NCI-H460 (cell line): Measurements from ENCODE around the gene PDAP1. TPM values are rescaled to one million over a fixed set of nuclear protein-coding genes. Genes with fewer than 3 reads are reported as not detected.
A peak's percentile ranks its signal among the peaks of the same experiment; 100 is the strongest.
"Not testable (repeated sequence)": the region's sequence is repeated elsewhere in the genome, so short reads cannot be mapped to it uniquely, and the experiment has no call there.

Experiments used
- DNase-seq: peaks from one replicate; pipeline ENCODE4 v3.0.0-alpha.2; 2016; ENCODE audit warnings: low read depth; ENCODE audit errors: extremely low read depth
- total RNA-seq: library from RNA; depleted of rRNA; stranded (reverse); fragments of >200 nt; shearing (Covaris generic); gene quantifications from 2 replicates; pipeline ENCODE4 v1.2.3, GENCODE V29; 2014

PDAP1 gene
- total RNA-seq, 1 experiment from 2014 or later = 72.1 TPM

DNA sequence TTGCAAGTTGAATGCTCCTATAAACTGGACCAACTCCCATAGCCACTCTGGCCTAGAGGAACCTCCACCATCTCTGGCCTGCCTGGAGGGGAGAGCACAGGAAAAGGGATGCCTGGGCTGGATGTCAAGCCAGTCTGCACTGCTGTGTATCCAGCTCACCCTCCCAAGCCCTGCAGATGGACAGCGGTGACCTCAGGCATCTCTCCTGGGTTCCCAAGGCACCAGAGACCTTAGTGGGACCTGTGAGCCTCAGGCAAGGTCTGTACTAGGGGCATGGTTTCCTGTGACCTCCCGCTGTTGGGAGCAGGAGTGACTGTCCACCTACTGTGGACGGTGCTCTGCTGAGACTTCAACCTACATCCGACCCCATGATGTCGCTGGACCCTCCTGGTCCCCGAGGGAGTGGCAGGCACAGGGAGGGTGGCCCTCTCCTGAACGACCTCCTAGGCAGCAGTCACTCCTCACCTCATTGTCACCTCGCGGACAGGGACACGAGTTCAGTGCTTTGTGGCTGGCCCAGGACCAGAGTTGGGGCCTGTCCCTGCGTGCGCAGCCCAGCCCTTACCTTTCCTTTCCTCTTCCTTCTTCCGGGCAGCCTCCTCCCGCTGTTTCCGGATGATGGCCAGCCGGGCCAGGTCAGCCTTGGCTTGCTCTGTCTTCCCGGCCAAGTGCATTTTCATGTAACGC, 11.0 kb downstream of the PDAP1 start:
- DNase-seq = no peak

DNA sequence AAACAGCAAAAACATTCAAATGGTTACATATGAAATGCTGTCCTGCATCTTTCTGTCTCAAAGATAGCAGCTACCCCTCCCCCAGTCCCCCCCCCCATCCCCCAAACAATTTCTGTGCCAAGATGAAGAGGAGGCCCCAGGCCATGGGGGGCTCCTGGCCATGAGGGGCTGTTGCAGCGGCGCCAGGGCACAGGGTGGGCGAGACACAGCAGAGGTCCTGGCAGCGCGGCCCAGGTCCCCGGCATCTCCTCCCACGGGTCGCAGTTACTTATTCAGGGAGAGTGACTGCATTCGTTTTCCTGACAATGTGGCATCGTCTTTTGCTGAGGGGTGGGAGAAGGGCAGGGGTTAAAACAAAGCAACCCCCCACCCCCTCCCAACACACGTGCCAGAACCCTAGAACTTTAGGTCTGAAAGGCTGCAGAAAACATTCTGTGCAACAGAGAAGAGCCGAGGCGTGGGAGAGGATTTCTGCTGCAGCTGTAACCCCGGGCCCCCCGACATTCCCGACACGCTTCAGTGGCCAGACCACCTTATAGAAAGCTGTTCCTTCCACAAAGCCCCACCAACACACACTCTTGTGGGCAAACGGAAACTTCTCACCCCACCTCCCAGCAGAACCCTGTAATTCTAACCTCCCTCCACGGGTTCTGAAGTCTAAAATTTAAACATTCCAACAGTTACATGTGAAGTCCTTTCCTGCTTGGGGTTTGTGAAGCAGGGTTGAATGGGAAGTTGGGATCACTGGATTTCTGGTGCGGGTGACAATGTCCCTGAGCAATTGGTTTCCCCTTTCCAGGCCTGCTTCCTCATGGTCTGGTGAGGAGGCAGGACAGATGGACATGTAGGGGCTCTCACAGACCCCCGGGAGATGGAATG, 11.7 kb downstream of the PDAP1 start:
- no peak for DNase-seq

DNA sequence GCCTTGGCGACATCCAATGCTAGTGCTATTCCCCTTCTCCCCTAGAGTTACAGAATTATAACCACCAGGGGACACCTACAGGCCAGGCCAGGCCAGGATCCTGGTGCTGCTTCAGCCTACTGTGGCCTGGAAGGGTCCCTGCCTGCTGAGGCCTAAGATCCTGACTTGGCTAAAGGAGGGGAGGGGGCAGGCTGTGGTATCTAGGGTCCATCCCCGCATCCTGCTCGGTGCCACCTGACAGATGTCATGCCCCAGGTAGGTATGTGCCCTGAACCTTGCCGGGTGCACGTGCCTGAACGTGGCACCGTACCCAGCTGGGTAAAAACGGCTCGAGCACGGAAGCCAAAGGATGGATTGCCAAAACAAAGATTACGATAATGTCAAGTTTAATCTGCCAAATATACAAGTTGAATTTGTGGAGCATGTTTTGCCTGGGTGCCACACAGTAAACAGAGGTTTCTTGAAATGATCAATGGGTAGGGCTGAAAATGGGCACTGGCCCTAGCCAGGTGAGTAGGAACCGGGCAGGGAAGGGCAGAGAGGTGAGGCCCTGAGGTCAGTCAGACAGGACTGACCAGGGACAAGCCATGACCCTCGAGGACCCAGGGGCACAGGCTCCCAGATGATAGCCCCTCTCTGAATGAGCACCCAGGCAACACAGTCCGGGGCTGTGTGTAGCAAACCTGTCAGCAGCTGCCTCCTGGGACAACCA, 12.6 kb downstream of the PDAP1 start:
- DNase-seq = no peak

DNA sequence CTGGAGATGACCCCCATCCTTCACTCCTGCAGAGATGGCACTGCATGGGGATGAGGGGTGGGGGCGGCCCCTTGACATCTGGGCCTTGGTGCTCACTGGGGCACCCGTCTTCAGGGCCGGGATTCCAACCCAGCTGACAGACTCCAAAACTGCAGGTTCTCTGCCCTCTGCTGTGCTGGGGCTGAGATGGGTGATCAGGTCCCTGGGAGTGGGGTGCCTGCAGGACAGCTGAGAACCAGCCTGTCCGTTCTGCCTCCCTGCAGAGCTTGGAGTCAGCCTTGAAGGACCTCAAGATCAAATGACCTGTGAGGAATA, 14.3 kb downstream of the PDAP1 start:
- no peak for DNase-seq

DNA sequence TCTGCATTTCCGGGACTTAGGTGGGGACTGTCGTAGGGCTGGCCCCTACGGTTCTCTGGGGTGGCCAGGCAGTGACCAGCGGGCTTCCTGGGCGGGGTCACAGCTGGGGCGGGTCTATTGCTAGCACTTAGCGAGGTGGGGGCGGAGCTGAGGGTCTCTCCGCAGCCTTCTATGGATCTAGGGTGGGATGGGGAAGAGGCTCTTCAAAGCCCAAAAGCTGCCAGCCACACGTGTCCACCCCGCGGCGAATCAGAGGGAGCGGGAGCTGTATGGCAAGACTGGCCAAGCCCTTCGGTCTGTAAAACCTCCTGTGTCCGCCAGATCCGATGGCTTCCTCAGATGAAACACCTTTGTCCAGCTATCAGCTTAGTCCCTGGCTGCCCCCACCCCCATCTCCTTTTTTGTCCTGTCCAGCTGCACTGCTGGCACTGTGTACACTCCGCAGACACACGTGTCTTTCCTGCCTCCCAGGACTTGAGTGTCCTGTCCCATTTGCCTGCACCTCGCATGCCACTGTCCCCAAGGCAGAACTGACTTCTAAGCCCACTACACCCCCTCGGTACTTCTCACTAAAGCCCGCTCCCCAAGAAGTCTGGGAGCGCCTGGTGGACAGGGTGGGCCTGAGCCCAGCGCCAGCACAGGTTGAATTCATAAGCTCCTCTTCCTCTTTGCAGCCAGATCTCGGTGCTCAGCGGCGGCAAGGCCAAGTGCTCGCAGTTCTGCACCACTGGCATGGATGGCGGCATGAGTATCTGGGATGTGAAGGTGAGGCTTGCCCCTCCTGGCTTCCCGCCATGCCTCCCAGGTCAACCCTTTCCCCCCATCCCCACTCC, 14.8 kb downstream of the PDAP1 start:
- no peak for DNase-seq

DNA sequence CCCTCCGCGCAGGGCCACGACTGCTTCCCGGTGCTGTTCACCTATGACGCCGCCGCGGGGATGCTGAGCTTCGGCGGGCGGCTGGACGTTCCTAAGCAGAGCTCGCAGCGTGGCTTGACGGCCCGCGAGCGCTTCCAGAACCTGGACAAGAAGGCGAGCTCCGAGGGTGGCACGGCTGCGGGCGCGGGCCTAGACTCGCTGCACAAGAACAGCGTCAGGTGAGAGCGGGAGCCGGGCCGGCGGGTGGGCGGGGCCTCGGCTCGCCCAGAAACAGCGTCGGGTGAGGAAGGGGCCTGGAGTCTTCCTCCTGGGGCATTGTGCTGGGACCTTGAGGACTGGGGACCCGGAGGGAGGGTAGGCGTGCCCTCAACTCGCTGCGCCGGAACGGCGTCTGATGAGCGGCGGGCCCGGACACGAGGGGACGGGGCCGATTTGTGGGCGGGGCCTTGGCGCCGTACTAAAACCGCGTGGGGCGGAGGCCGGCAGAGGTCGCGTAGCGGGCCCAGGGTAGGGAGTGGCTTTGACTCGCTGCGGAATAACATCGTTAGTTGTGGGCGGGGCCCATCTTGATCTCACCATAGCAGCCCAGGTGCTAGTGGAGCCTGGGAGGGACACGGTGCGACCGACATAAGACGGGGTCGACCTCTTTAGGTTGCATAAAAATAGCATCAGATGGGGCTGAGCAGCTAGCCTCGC, 15.6 kb downstream of the PDAP1 start:
- no peak for DNase-seq

DNA sequence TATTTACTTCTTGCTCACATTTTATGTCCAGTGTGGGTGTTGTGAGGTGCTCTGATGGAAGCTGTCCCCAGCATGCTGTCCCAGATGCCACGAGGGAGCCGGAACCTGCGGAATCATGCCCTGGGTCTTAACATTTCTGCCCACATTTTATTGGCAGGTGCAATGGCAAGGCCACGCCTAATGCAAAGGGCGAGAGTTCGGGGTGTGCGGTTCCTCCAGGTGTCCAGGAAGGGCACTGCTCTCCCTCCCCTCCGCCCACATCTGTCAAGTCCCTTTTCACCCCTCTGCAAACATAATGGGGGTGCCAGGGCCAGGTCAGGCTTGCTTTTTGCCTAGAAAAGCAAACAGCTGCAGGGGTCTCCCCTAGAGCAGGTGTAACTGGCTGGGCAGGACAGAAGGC, 16.4 kb downstream of the PDAP1 start:
- no peak for DNase-seq

DNA sequence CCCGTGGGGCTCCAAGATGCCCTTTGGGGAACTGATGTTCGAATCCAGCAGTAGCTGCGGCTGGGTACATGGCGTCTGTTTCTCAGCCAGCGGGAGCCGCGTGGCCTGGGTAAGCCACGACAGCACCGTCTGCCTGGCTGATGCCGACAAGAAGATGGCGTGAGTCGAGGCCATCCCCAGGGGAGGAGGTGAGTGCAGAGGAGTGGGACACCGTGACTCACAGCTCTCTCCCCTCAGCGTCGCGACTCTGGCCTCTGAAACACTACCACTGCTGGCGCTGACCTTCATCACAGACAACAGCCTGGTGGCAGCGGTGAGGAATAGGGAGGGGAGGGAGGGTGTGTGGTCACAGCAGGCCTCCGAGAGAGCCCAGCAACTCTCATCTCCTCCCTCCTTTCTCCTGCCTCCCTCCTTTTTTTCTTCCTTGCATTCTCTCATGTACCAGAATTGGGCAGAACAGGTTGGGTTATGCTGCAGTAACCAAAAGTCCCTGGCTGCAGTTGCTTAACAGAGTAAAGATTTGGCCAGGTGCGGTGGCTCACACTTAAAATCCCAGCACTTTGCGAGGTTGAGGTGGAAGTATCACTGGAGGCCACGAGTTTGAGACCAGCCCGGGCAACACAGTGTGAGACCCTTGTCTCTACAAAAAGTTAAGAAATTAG, 17.3 kb downstream of the PDAP1 start:
- DNase-seq = no peak

DNA sequence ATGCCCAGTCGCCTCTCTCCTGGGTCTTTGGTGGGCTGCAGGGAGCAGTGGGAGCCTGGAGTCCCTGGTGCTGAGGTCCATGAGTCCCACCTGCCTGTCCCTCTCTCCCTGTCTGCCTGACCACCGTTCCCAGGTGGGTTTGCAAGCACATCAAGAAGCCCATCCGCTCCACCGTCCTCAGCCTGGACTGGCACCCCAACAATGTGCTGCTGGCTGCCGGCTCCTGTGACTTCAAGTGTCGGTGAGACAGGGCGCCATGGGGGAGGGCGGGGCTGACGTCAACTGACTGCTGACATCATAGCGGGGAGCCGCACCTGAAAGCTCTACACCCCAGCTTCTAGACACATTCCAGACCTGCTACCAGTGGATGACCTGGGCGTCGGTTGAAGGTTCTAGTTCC, 18.6 kb downstream of the PDAP1 start:
- no peak for DNase-seq

DNA sequence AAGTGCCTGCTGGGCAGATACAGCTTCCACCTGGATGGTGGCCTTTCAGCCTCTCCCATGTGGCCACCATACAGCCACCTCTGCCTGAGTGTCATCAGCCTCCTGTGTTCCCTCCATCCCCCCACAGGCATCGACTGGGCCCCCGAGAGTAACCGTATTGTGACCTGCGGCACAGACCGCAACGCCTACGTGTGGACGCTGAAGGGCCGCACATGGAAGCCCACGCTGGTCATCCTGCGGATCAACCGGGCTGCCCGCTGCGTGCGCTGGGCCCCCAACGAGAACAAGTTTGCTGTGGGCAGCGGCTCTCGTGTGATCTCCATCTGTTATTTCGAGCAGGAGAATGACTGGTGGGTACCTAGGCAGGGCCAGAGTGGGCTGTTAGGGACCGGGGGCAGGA, 20.5 kb downstream of the PDAP1 start:
- no peak for DNase-seq

DNA sequence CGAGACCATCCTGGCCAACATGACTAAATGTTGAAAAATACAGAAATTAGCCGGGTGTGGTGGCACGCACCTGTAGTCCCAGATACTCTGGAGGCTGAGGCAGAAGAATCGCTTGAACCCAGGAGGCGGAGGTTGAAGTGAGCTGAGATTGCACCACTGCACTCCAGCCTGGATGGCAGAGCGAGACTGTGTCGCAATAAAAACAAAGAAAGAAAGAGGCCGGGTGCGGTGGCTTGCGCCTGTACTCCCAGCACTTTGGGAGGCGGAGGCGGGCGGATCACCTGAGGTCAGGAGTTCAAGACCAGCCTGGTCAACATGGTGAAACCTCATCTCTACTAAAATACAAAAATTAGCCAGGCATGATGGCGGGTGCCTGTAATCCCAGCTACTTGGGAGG, 21.2 kb downstream of the PDAP1 start:
- DNase-seq = not testable (repeated sequence)

DNA sequence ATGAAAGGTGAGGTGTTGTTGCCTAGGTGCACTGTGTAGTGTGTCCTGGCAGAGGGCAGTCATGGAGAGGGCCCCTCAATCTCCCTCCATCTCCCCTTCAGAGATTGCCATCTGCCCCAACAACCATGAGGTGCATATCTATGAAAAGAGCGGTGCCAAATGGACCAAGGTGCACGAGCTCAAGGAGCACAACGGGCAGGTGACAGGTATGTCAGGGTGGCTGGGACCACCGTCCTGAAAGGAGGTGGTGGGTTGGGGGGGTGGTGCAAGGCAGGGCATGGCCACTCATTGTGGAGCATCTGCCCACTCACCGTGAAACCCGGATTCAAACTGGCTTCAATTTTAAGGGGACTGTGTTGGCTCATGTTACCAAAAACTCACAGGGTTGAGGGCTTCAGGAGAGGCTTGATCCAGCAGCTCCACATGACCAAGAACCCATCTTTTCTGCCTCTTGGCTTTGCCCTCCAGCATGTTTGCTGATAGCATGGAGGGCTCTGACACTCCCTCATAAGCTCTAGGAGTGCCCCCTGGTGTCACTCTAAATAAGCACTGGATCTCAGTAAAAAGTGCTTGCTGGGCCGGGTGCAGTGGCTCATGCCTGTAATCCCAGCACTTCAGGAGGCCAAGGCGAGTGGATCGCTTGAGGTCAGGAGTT, 21.7 kb downstream of the PDAP1 start:
- DNase-seq = peak; percentile 47

DNA sequence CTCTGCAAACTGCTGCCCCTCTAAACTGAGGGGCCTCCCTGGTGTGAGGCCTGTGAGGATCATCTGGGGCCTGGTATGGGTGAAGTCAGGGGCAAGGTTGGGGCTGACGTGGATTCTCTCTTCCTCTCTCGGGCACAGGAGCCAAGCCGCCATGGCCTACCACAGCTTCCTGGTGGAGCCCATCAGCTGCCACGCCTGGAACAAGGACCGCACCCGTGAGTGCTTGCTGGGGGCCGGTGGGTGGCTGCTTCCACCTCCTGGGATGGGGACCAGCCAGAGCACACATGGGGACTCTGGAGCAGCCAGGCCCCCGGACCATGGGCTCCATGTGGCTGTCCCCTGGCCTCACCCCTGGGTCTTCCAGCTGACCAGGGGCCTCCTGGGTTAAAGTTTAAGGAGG, 22.8 kb downstream of the PDAP1 start:
- DNase-seq = no peak

DNA sequence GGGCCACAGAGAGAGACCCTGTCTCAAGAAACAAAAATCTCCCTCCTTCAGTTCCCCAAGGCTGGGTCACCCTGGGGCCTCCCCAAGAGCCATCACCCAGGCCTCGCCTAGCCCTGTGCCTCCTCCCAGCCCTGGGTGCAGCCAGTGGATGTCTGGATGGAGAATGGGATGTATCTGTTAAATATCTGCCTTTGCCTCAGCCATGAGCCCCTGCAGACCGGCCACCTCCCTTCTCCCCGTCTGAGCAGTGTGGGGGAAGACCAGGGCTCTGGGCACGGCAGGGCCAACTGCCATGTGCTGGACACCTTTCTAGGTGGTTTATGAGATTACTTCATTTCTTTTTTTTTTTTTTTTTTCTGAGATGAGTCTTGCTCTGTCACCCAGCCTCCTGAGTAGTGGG, 23.9 kb downstream of the PDAP1 start:
- DNase-seq = no peak

DNA sequence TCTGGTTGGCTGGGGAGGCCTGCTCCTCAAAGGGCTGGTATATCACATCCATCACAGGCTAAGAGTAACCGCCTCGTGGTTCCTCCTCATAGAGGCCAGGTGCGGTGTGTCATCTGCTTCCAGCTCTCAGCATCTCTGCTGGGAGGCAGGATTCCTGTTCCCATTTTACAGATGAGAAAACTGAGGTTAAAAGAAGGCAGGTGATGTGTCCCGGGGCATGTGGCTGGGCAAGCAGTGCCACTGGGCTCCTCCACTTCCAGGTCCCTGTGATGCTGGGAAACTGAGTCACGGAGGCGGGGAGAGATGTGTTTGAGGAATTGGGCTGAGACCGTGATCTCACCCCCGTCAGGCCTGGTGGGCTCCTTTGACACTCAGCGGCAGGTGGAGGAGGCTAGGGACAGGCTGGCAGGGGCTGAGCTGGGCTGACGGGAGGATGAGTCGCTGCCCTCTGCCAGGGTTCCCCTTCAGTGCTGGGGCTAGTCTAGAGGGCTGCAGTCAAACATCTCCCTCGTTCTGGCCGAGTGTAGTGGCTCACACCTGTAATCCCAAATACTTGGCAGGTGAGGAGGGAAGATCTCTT, 24.5 kb downstream of the PDAP1 start:
- no peak for DNase-seq

DNA sequence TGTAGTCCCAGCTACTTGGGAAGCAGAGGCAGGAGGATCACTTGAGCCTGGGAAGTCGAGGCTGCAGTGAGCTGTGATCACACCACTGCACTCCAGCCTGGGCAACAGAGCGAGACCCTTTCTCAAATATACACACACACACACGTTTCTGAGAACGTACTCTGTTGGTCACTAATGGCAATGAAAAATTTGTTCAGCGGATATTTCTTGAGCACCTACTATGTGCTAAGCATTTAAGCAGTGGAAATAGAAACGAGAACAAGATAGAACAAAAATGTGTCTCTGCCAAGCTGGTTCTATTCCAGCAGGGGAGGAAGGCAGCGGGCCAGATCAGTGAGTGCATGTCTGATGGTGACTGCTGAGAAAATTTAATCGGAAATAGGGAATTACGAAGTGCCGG, 25.2 kb downstream of the PDAP1 start:
- no peak for DNase-seq

DNA sequence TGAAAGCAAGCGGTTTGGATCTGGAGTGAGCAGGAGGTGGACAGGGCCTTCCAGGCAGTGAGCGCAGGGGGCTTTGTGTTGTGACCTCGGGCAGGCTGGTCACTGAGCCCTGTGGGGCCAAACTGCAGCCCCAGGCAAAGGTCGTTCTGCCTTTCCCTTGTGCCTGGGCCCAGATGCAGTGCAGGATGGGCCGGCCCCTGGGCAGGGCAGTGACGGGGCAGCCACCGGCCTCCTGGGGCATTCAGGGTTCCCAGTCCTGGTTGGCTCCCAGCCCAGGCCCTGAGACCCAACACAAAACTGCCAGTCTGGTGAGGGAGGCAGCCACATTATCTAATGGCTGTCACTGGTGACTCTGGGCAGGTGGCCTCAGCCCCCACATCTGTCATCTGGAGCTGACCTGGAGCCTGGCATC, 26.7 kb downstream of the PDAP1 start:
- DNase-seq = no peak

DNA sequence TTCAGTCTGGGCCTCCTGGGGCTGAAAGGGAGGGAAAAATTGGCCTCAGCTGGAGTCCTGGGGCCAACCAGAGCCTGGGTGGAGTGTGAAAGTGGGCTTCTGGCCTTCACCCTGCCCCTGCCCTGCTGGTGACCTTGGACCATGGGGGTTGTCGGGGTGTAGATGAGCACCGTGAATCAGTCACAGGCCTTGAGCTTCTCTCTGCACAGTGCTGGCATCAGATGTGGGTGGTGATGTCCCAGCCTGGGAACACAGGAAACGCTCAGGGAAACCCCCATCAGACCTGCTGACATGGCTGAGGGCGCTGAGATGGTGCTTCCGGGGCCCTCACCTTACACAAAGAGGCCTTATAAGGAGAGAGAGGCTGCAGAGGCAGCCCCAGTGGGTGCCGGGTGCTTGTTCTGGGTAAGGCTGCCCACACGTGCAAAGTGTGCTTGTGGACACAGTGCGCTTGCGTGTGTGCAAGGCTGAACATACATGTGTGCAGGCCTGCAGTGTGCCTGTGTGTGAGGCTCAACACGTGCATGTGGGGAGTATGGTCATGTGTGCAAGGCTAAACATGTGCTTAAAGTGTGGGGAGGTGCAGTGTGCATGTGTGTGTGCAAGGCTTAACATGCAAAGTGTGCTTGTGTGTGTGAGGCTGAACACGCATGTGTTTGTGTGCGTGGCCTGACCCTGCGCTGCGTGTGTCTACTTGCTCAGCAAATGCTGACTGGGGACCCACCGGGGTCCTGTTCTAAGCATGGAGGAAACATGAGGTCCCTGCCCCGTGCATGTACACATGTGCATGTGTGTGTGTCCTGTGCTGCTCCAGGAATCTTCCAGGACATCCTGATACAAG, 27.4 kb downstream of the PDAP1 start:
- no peak for DNase-seq
